ENCODE results near the gene TIMM8B.
"Not testable (repeated sequence)": the region's sequence is repeated elsewhere in the genome, so short reads cannot be mapped to it uniquely, and the experiment has no call there.

The TIMM8B gene

DNA sequence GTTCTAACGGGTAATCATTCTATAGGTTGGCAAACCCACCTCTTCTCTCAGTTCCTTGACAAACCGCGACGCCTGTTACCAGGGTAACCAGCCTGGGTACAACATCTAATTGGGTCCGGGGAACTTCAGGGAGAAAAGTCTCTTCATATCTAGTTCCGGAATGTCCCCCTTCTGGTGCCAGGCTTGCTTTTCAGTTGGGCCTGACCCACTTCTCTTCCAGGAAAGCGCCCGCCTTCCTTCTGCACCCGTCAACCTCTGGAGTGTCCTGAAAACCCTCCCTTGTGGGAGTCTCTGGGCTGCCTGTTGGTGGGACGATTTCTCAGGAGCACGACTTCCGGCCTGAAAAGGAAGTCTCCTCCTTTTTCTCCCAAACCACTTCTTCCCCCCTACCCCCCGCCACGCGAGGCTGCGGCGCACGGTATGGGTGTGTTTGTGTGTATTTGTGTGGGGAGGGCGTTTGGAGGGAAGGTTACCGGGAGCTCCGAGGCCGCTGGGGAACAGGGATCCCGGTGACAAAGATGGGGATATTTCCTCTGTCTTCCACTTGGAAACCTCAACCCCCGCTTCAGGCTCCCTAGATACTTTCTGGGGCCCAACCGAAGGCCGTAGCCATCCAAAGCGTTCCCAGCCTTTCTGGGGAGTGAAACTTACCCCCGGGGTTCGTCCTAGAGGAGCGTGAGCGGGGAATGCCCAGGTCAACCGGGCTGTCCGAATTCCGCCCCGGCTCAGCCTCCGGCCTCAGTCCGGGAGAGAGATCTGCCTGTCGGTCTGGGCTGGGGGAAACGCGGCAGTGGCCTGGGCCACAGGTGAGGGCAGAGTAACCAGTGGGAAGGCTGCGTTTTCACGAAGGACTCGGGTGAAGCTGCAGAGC is 12.4 kb downstream of the TIMM8B start, which contains the start of the genes NKAPD1 and PIH1D2:
Gene NKAPD1, plus strand, starts transcription at position 359 of the 871 bp plus-strand sequence. CDS start 1,276 bp downstream, outside the sequence.
Gene PIH1D2, minus strand, starts transcription at position 77 of the 871 bp plus-strand sequence. CDS start 843 bp downstream, outside the sequence.
- peak; percentile 76 to 79 for DNase-seq

DNA sequence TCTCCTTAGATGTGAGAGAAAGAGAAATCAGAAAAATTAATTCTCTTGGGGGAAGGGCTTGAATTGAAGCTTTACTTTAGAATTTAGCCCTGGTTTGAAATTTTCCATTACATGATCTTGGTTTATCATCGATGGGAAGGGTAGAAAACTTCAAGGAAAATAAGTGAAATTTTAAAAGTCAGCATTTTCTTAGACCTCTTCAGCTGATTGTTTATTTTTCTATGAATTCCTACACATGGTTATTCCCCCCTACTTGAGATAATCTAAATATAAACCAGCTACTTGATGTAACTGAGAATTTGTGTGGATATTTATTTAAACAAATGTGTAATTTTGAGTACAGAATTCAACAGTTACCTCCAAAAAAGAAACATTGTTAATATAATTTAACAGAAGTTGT is 23.6 kb downstream of the TIMM8B start:
- DNase-seq = no peak

DNA sequence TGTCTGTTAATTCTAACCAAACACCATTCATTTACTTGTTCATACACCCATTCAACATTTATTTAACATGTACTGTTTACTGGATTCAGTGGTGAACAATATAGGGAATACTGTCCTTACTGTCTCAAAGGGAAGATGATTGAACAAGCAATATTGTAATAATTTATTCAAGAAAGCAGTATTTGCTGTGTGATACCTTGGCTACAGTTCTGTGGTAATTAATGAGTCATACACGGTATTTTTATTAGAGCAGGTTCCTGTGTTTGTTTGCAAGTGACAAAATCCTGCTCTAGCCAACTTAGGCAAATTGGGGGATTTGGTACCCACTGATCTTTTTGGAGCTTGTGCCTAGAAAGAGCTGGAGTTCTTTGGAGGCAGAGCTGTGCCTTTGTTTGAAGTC is 28.5 kb downstream of the TIMM8B start:
- DNase-seq = no peak

DNA sequence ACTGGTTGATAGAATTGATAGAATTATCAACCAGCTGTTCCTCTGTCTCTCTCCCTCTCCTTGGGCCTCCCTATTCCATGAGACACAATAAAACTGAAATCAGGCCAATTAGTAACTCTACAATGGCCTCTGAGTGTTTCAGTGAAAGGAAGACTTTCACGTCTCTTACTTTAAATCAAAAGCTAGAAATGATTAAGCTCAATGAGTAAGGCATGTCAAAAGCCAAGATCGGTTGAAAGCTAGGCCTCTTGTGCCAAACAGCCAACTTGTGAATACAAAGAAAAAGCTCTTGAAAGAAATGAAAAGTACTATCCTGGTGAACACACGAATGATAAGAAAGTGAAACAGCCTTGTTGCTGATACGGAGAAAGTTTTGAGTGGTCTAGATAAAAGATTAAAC is 29.4 kb downstream of the TIMM8B start:
- no peak for DNase-seq

DNA sequence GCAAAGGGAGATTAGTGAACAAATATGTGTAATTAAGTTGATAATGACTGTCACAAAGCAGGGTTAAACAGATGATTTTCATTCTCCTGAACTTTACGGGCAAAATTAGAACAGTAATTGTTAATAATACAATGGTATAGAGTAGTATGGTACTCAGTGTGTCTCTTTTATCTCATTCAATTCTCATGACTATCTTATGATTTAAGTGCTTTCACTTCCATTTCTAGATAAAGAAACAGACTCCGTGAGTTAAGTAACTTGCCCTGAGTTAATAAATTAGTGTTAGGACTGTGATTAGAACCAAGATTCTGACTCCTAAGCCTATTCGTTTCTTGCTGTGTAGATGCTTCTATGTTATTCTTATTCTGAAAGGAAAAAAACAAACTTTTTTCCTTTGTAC is 34.8 kb downstream of the TIMM8B start:
- DNase-seq = no peak

DNA sequence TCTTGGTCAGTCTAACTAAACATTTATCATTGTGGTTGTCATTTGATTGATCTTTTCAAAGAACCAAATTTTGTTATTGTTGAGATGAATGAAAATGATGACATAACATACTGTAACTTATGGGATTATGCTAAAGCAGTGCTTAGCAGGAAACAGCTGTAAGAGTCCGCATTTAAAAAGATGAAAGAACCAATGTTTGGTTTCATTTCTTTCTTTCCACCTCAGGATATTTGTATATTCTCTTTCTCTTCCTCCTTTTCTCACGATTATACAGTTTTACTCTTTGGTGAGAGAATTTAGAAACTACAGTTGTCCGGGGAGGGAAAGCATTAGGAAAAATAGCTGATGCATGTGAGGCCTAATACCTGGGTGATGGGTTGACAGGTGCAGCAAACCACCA is 35.8 kb downstream of the TIMM8B start:
- DNase-seq = no peak

DNA sequence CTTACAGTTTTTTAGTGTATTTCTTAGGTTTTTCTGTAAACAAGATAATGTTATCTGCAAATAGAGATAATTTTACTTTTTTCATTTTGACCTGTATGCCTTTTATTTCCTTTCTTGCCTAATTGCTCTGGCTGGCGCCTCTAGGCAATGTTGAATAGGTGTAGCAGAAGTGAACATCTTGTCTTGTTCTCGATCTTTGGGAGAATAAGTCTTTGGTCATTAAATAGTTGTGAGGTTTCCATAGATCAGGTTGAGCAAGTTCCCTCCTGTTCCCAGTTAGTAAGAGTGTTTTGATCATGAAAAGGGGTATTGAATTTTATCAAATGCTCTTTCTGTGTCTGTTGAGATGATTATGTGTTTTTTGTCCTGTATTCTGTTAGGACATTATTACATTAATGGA is 36.8 kb downstream of the TIMM8B start:
- no peak for DNase-seq

DNA sequence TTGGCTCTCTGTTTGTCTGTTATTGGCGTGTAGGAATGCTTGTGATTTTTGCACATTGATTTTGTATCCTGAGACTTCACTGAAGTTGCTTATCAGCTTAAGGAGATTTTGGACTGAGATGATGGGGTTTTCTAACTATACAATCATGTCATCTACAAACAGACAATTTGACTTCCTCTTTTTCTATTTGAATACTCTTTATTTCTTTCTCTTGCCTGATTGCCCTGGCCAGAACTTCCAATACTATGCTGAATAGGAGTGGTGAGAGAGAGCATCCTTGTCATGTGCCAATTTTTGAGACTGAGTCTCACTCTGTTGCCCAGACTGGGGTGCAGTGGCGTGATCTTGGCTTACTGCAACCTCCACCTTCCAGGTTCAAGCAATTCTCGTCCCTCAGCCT is 38.3 kb downstream of the TIMM8B start:
- not testable (repeated sequence) for DNase-seq

DNA sequence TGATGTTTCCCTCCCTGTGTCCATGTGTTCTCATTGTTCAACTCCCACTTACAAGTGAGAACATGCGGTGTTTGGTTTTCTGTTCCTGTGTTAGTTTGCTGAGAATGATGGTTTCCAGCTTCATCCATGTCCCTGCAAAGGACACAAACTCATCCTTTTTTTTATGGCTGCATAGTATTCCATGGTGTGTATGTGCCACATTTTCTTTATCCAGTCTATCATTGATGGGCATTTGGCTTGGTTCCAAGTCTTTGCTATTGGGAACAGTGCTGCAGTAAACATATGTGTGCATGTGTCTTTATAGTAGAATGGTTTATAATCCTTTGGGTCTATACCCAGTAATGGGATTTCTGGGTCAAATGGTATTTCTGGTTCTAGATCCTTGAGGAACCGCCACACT is 39.9 kb downstream of the TIMM8B start:
- DNase-seq = not testable (repeated sequence)

DNA sequence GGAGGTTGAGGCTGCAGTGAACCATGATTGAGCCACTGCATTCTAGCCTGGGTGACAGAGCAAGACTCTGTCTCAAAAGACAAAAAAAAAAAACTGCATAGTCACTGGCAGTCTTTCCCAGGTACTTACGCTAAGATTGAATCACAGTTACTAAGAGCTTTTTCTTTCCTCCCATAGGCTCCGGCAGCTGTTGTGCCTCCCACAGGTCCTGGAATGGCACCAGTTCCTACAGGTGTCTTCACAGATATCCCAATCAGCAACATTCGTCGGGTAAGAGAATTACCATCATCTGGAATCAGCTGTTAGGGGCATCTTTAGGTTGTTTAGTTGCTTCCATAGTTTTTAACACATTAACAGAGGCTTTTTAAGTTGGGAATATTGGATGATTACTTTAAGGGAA is 41.6 kb downstream of the TIMM8B start:
- no peak for DNase-seq

DNA sequence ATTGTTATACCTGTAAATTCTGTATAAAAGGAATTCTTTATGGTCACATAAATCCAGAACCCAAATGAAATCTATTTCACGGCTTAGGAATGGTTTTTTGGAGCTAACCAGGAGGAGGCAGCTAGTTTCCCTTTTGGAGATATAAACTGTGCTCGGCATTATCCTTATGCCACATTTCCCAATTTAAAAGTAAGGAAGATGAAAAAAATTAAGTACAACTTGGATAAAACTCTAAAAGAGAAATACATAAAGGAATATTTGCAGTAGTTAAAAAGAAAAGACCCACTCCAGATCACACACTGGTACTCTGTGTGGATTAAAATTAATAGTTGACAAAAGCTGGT is 43.6 kb downstream of the TIMM8B start:
- DNase-seq = no peak

DNA sequence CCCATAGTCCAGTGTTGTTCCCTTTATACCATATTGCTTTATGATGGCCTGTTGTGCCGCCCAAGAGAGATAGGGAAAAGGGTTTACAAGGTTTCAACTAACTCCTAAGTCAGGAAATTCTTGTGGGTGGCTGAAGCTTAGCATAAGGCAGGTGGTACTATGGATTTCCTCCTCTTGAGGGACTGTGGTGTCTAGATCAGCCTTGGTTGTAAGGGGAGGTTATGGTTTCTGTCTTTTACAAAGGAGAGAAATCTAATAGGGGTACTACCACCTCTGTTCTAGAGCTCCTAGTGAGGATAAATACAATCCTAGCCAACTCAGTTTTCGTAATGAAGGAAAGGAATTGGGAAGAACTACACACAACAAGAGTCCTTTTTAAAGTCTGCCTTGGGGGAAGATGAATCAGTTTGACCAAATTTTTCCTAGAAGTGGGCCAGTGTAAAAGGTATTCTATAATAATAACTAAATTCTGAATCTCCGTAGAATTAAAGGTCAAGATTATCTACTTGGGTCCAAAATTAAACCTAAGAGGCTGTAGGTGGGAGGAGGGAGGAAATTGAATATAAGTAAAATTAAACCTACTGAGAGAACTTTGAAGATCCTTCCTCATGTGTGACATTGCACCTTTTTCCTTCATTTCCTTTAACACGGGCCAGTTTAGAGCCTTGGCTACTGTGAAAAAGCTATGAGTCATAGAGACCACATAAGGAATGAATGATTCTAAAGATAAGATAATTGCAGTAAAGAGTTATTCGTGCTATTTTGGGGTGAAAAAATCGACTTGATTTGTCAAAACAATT is 44.2 kb downstream of the TIMM8B start:
- no peak for DNase-seq

DNA sequence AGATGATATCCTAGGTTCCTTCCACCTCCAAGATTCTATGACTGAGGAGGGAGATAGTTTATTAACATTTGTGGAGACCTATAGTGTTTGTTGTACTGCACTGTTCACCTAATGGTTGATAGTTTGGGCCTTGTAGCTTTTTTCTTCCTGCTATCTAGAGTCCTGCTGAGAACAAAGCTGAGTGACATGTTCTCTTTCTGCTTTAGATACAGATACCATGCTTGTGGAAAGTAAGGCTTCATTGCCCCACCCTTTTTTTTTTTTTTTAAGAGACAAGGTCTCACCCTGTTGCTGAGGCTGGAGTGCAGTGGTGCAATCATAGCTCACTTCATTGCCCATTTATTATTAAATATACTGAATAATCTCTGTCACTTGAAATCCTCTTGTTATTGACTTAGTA is 49.0 kb downstream of the TIMM8B start:
- DNase-seq = no peak

Data from activated CD4-positive, alpha-beta T cell treated with anti-CD3 and anti-CD28 coated beads for 4 hours (primary cell).